ENCODE results near the gene CCDC138. TPM values are rescaled to one million over a fixed set of nuclear protein-coding genes. Genes with fewer than 3 reads are reported as not detected.

CCDC138 gene
- total RNA-seq, 1 experiment from 2014 or later: 14.9 TPM

GRCh38 chr2:108868911-108869310 is 82.3 kb downstream of the CCDC138 start:
- no peak for DNase-seq
- no peaks in the 10 kb centered on the region for H3K27me3 ChIP-seq (replicated peaks; ENCODE audit: control insufficient read depth, insufficient read depth, low read length)
- Mint-ChIP-seq H3K27ac (ENCODE audit: unreplicated experiment) (no peak overlapping the region), H3K9me3 (ENCODE audit: unreplicated experiment) (peaks cover 23% of the 10 kb centered on the region), H3K36me3 (ENCODE audit: insufficient read depth, unreplicated experiment) (peaks cover 45% of the 10 kb centered on the region), H3K27me3 (ENCODE audit: insufficient read depth, unreplicated experiment) (no peaks in the 10 kb centered on the region), H3K4me1 (ENCODE audit: low read depth, unreplicated experiment) (no peaks in the 10 kb centered on the region), H3K4me3 (ENCODE audit: unreplicated experiment) (no peak overlapping the region)
- peaks cover 1% of the 10 kb centered on the region; the same call in 1 of the 2 replicates for H3K36me3 ChIP-seq (ENCODE audit: control insufficient read depth, insufficient read depth, low read length)
- no peaks in the 10 kb centered on the region for H3K4me1 ChIP-seq
- no TSS peak for BruUV-seq (replicated peaks)
- intact Hi-C loops (cut with micrococcal nuclease; ENCODE audit: unreplicated experiment): no loop called here
- peaks cover 2% of the 10 kb centered on the region; the same call in 1 of the 2 replicates for H3K9me3 ChIP-seq
- H3K4me3 ChIP-seq (ENCODE audit: low read depth, low read length): no peak overlapping the region
- no peak for TF ChIP-seq CTCF (IDR thresholded peaks at IDR 0.05; ENCODE audit: insufficient read depth in 1 of 2, low read depth in 1 of 2, low read length in 1 of 2, severe bottlenecking in 1 of 2, unreplicated experiment in 1 of 2)
- CTCF ChIA-PET: interaction anchor here (0.7 kb wide), 1 partner anchor 232 kb away, joined by 3 read pairs; no protein-coding TSS in a partner anchor
- POLR2A ChIA-PET: no interaction called here

GRCh38 chr2:108869542-108869941 is 83.0 kb downstream of the CCDC138 start:
- peaks cover 45% of the 10 kb centered on the region for H3K36me3 Mint-ChIP-seq (ENCODE audit: insufficient read depth, unreplicated experiment)
- intact Hi-C loops (cut with micrococcal nuclease; ENCODE audit: unreplicated experiment): no loop called here

GRCh38 chr2:108870069-108870644 is 83.6 kb downstream of the CCDC138 start:
- no TSS peak for BruUV-seq (replicated peaks)
- Histone ChIP-seq H3K27me3 (replicated peaks; ENCODE audit: control insufficient read depth, insufficient read depth, low read length) (no peaks in the 10 kb centered on the region), H3K4me1 (no peaks in the 10 kb centered on the region), H3K36me3 (ENCODE audit: control insufficient read depth, insufficient read depth, low read length) (peaks cover 1% of the 10 kb centered on the region; the same call in 1 of the 2 replicates), H3K9me3 (peaks cover under 1% of the 10 kb centered on the region; the same call in 1 of the 2 replicates), H3K4me3 (ENCODE audit: low read depth, low read length) (no peak overlapping the region)
- intact Hi-C loops (cut with micrococcal nuclease; ENCODE audit: unreplicated experiment): no loop called here
- peaks cover 46% of the 10 kb centered on the region for H3K36me3 Mint-ChIP-seq (ENCODE audit: insufficient read depth, unreplicated experiment)
- ChIA-PET CTCF (no interaction called here), POLR2A (no interaction called here)
- H3K4me3 Mint-ChIP-seq (ENCODE audit: unreplicated experiment): no peak overlapping the region
- H3K27ac Mint-ChIP-seq (ENCODE audit: unreplicated experiment): no peak overlapping the region
- H3K4me1 Mint-ChIP-seq (ENCODE audit: low read depth, unreplicated experiment): no peaks in the 10 kb centered on the region
- no peak for DNase-seq
- H3K9me3 Mint-ChIP-seq (ENCODE audit: unreplicated experiment): peaks cover 23% of the 10 kb centered on the region
- no peaks in the 10 kb centered on the region for H3K27me3 Mint-ChIP-seq (ENCODE audit: insufficient read depth, unreplicated experiment)
- TF ChIP-seq CTCF (IDR thresholded peaks at IDR 0.05; ENCODE audit: insufficient read depth in 1 of 2, low read depth in 1 of 2, low read length in 1 of 2, severe bottlenecking in 1 of 2, unreplicated experiment in 1 of 2): no peak

More at GRCh38 chr2:108869542-108869941, 83.0 kb downstream of the CCDC138 start:
- H3K36me3 ChIP-seq (ENCODE audit: control insufficient read depth, insufficient read depth, low read length): peaks cover 1% of the 10 kb centered on the region; the same call in 1 of the 2 replicates
- no TSS peak for BruUV-seq (replicated peaks)
- ChIA-PET POLR2A (no interaction called here), CTCF (interaction anchor here (0.7 kb wide), 1 partner anchor 233 kb away, joined by 3 read pairs; no protein-coding TSS in a partner anchor)
- Mint-ChIP-seq H3K27me3 (ENCODE audit: insufficient read depth, unreplicated experiment) (no peaks in the 10 kb centered on the region), H3K9me3 (ENCODE audit: unreplicated experiment) (peaks cover 23% of the 10 kb centered on the region), H3K4me1 (ENCODE audit: low read depth, unreplicated experiment) (no peaks in the 10 kb centered on the region), H3K4me3 (ENCODE audit: unreplicated experiment) (no peak overlapping the region), H3K27ac (ENCODE audit: unreplicated experiment) (no peak overlapping the region)
- no peaks in the 10 kb centered on the region for H3K27me3 ChIP-seq (replicated peaks; ENCODE audit: control insufficient read depth, insufficient read depth, low read length)
- no peak overlapping the region for H3K4me3 ChIP-seq (ENCODE audit: low read depth, low read length)
- DNase-seq: no peak
- no peaks in the 10 kb centered on the region for H3K4me1 ChIP-seq
- H3K9me3 ChIP-seq: peaks cover 2% of the 10 kb centered on the region; the same call in 1 of the 2 replicates
- TF ChIP-seq CTCF (IDR thresholded peaks at IDR 0.05; ENCODE audit: insufficient read depth in 1 of 2, low read depth in 1 of 2, low read length in 1 of 2, severe bottlenecking in 1 of 2, unreplicated experiment in 1 of 2): no peak
